ENCODE data around the gene GDPD5. TPM values are rescaled to one million over a fixed set of nuclear protein-coding genes. Genes with fewer than 3 reads are reported as not detected.

GDPD5 gene
- total and polyA plus RNA-seq, 9 of the 15 experiments (the other 6 are each of a cell fraction or from before 2014, with no cell fraction given), result 0.32 to 27.3 (median 8.0) TPM

DNA sequence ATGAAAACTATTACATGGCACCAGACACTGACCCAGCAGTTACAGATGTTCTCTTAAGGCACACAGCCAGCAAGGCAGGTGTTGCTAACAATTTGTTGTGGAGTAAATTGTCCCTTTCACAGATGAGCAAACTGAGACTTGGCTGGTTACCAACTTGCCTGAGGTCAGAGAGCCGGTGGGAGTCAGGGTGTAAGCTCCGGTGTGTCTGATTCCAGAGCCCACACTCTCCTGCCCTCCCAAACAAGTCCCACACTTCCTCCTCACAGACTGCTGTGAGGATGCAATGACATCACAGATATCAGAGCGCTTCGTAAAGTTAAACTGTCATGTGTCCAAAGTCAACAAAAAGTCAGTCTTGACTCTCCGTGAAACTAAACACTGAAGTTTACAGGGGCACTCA, 12.5 kb downstream of the GDPD5 start (continued):
- TF ChIP-seq, protein P1, sequence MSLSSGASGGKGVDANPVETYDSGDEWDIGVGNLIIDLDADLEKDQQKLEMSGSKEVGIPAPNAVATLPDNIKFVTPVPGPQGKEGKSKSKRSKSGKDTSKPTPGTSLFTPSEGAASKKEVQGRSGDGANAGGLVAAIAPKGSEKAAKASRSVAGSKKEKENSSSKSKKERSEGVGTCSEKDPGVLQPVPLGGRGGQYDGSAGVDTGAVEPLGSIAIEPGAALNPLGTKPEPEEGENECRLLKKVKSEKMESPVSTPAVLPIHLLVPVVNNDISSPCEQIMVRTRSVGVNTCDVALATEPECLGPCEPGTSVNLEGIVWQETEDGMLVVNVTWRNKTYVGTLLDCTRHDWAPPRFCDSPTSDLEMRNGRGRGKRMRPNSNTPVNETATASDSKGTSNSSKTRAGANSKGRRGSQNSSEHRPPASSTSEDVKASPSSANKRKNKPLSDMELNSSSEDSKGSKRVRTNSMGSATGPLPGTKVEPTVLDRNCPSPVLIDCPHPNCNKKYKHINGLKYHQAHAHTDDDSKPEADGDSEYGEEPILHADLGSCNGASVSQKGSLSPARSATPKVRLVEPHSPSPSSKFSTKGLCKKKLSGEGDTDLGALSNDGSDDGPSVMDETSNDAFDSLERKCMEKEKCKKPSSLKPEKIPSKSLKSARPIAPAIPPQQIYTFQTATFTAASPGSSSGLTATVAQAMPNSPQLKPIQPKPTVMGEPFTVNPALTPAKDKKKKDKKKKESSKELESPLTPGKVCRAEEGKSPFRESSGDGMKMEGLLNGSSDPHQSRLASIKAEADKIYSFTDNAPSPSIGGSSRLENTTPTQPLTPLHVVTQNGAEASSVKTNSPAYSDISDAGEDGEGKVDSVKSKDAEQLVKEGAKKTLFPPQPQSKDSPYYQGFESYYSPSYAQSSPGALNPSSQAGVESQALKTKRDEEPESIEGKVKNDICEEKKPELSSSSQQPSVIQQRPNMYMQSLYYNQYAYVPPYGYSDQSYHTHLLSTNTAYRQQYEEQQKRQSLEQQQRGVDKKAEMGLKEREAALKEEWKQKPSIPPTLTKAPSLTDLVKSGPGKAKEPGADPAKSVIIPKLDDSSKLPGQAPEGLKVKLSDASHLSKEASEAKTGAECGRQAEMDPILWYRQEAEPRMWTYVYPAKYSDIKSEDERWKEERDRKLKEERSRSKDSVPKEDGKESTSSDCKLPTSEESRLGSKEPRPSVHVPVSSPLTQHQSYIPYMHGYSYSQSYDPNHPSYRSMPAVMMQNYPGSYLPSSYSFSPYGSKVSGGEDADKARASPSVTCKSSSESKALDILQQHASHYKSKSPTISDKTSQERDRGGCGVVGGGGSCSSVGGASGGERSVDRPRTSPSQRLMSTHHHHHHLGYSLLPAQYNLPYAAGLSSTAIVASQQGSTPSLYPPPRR (CRISPR knock-in tag; IDR thresholded peaks at IDR 0.05; ENCODE audit: borderline replicate concordance), result no peak
- TF ChIP-seq MTA1 (IDR thresholded peaks at IDR 0.05; ENCODE audit: borderline replicate concordance), result no peak; the same call in 1 of the 2 replicates
- TF ChIP-seq ZFPM2 (CRISPR knock-in tag; IDR thresholded peaks at IDR 0.05), result no peak
- no peak for TF ChIP-seq SRF (CRISPR knock-in tag; IDR thresholded peaks at IDR 0.05)
- TF ChIP-seq L3MBTL2 (IDR thresholded peaks at IDR 0.05), result 0 out of 2 replicates have a peak, but pooled peaks have one; percentile 25
- TF ChIP-seq ZNF124 (CRISPR knock-in tag; IDR thresholded peaks at IDR 0.05), result no peak
- no peak for TF ChIP-seq NCOR1 (IDR thresholded peaks at IDR 0.05)
- TF ChIP-seq, protein P2, sequence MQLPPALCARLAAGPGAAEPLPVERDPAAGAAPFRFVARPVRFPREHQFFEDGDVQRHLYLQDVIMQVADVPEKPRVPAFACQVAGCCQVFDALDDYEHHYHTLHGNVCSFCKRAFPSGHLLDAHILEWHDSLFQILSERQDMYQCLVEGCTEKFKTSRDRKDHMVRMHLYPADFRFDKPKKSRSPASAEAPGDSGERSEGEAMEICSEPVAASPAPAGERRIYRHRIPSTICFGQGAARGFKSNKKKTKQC (CRISPR knock-in tag; IDR thresholded peaks at IDR 0.05), result no peak
- TF ChIP-seq JUNB (CRISPR knock-in tag; conservative IDR thresholded peaks at IDR 0.05), result no peak
- TF ChIP-seq ZNF436 (CRISPR knock-in tag; IDR thresholded peaks at IDR 0.05), result no peak
- no peak for TF ChIP-seq CXXC5 (CRISPR knock-in tag; IDR thresholded peaks at IDR 0.05)
- TF ChIP-seq, protein P3, sequence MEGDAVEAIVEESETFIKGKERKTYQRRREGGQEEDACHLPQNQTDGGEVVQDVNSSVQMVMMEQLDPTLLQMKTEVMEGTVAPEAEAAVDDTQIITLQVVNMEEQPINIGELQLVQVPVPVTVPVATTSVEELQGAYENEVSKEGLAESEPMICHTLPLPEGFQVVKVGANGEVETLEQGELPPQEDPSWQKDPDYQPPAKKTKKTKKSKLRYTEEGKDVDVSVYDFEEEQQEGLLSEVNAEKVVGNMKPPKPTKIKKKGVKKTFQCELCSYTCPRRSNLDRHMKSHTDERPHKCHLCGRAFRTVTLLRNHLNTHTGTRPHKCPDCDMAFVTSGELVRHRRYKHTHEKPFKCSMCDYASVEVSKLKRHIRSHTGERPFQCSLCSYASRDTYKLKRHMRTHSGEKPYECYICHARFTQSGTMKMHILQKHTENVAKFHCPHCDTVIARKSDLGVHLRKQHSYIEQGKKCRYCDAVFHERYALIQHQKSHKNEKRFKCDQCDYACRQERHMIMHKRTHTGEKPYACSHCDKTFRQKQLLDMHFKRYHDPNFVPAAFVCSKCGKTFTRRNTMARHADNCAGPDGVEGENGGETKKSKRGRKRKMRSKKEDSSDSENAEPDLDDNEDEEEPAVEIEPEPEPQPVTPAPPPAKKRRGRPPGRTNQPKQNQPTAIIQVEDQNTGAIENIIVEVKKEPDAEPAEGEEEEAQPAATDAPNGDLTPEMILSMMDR (IDR thresholded peaks at IDR 0.05 in 2 of 3, conservative IDR thresholded peaks at IDR 0.05 in 1 of 3; ENCODE audit: insufficient read depth in 2 of 3, low read depth in 1 of 3, low read length in 3 of 3), result no peak
- TF ChIP-seq EWSR1 (IDR thresholded peaks at IDR 0.05; ENCODE audit: borderline replicate concordance, low read depth, partially characterized antibody), result no peak
- TF ChIP-seq MCM2 (IDR thresholded peaks at IDR 0.05; ENCODE audit: low read depth), result no peak
- peak; percentile 31 to 80; a peak in 2 of 4 replicates for TF ChIP-seq RCOR1 (IDR thresholded peaks at IDR 0.05; ENCODE audit: borderline replicate concordance in 1 of 2, low read depth in 2 of 2, low read length in 2 of 2)
- no peak for TF ChIP-seq TAF15 (IDR thresholded peaks at IDR 0.05; ENCODE audit: low read depth, low read length)
- no peak for TF ChIP-seq HNRNPL (IDR thresholded peaks at IDR 0.05; ENCODE audit: low read depth, low read length)
- TF ChIP-seq KAT7 (CRISPR knock-in tag; IDR thresholded peaks at IDR 0.05; ENCODE audit: borderline replicate concordance), result no peak
- TF ChIP-seq PHF21A (IDR thresholded peaks at IDR 0.05; ENCODE audit: borderline replicate concordance, low read depth), result no peak
- no peak for TF ChIP-seq GATAD2B (IDR thresholded peaks at IDR 0.05; ENCODE audit: borderline replicate concordance)
- TF ChIP-seq, protein P4, sequence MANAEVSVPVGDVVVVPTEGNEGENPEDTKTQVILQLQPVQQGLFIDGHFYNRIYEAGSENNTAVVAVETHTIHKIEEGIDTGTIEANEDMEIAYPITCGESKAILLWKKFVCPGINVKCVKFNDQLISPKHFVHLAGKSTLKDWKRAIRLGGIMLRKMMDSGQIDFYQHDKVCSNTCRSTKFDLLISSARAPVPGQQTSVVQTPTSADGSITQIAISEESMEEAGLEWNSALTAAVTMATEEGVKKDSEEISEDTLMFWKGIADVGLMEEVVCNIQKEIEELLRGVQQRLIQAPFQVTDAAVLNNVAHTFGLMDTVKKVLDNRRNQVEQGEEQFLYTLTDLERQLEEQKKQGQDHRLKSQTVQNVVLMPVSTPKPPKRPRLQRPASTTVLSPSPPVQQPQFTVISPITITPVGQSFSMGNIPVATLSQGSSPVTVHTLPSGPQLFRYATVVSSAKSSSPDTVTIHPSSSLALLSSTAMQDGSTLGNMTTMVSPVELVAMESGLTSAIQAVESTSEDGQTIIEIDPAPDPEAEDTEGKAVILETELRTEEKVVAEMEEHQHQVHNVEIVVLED (CRISPR knock-in tag; IDR thresholded peaks at IDR 0.05), result no peak
